Endothelial cell (in vitro differentiated cells): Measurements from ENCODE around the gene CNTROB. TPM values are rescaled to one million over a fixed set of nuclear protein-coding genes. Genes with fewer than 3 reads are reported as not detected.
A peak's percentile ranks its signal among the peaks of the same experiment; 100 is the strongest.

ENCODE experiments used
- DNase-seq: peaks from one replicate; pipeline ENCODE4 v3.0.0; 2021; ENCODE audit warnings: low spot score
- H3K27ac Mint-ChIP-seq: one replicate; pipeline ENCODE4 v1.8.0; 2021; ENCODE audit warnings: mixed read lengths, inconsistent platforms; ENCODE audit not compliant: unreplicated experiment
- H3K27me3 Mint-ChIP-seq: one replicate; pipeline ENCODE4 v1.8.0; 2021; ENCODE audit warnings: mild to moderate bottlenecking, moderate library complexity, mixed read lengths, inconsistent platforms; ENCODE audit not compliant: unreplicated experiment
- H3K36me3 Mint-ChIP-seq: one replicate; pipeline ENCODE4 v1.8.0; 2021; ENCODE audit warnings: mild to moderate bottlenecking, low read depth, mixed read lengths, inconsistent platforms; ENCODE audit not compliant: unreplicated experiment
- H3K4me1 Mint-ChIP-seq: one replicate; pipeline ENCODE4 v1.8.0; 2021; ENCODE audit warnings: mild to moderate bottlenecking, mixed read lengths, inconsistent platforms; ENCODE audit not compliant: unreplicated experiment
- H3K4me3 Mint-ChIP-seq: one replicate; pipeline ENCODE4 v1.8.0; 2021; ENCODE audit warnings: mild to moderate bottlenecking, mixed read lengths, inconsistent platforms; ENCODE audit not compliant: unreplicated experiment
- H3K9me3 Mint-ChIP-seq: one replicate; pipeline ENCODE4 v1.8.0; 2021; ENCODE audit warnings: mixed read lengths, inconsistent platforms; ENCODE audit not compliant: unreplicated experiment
- CTCF ChIP-seq: fragments of 200-600 bp; sonication (generic); IDR thresholded peaks from one replicate; pipeline ENCODE4 v1.5.0; 2021; ENCODE audit warnings: antibody characterized with exemption; ENCODE audit not compliant: unreplicated experiment
- total RNA-seq: library from RNA; stranded (reverse); fragmentation: NEBNext Ultra II Directional; extraction: Animal tissue kit (Norgen Biotek cat#: 25700); gene quantifications from one replicate; pipeline ENCODE4 v1.2.1, GENCODE V29; 2021; ENCODE audit not compliant: unreplicated experiment

CNTROB gene
- total RNA-seq, 1 donor from 2014 or later, result 32.6 TPM

- peaks cover 14% of the 10 kb centered on the region for H3K4me1 Mint-ChIP-seq
- peaks cover 8% of the 10 kb centered on the region for H3K27me3 Mint-ChIP-seq
- no peaks in the 10 kb centered on the region for H3K9me3 Mint-ChIP-seq
- no peak within 1 kb of the TSS for H3K4me3 Mint-ChIP-seq
- peaks cover 19% of the 10 kb centered on the region for H3K36me3 Mint-ChIP-seq
- H3K27ac Mint-ChIP-seq, result no peak within 1 kb of the TSS
- no peak for DNase-seq
- TF ChIP-seq CTCF, result no peak
Observed at GRCh38 chr17:7888184-7888920, 43.7 kb upstream of the CNTROB start, which contains the start of gene CHD3. TSS of gene CHD3 (plus strand) at chr17:7888789. CDS start at chr17:7889001, 212 bp downstream.

- DNase-seq, result peak; percentile 49
- TF ChIP-seq CTCF, result no peak
- Mint-ChIP-seq H3K27me3 (peaks cover 8% of the 10 kb centered on the region), H3K36me3 (peaks cover 28% of the 10 kb centered on the region), H3K27ac (no peak overlapping the region), H3K4me3 (no peak overlapping the region), H3K9me3 (no peaks in the 10 kb centered on the region), H3K4me1 (peaks cover 11% of the 10 kb centered on the region)
Observed at GRCh38 chr17:7889166-7889955, 42.6 kb upstream of the CNTROB start.

GRCh38 chr17:7893187-7893880 is 38.7 kb upstream of the CNTROB start:
- no peak for DNase-seq
- TF ChIP-seq CTCF, result no peak
- H3K27ac Mint-ChIP-seq, result no peak overlapping the region
- no peaks in the 10 kb centered on the region for H3K9me3 Mint-ChIP-seq
- H3K4me1 Mint-ChIP-seq, result peaks cover 9% of the 10 kb centered on the region
- H3K4me3 Mint-ChIP-seq, result no peak overlapping the region
- H3K27me3 Mint-ChIP-seq, result peaks cover 3% of the 10 kb centered on the region
- H3K36me3 Mint-ChIP-seq, result peaks cover 58% of the 10 kb centered on the region

- Mint-ChIP-seq H3K27me3 (peaks cover 3% of the 10 kb centered on the region), H3K9me3 (no peaks in the 10 kb centered on the region), H3K4me1 (peaks cover 9% of the 10 kb centered on the region), H3K36me3 (peaks cover 64% of the 10 kb centered on the region), H3K4me3 (peak overlapping the region; percentile 21), H3K27ac (no peak overlapping the region)
- TF ChIP-seq CTCF, result no peak
- no peak for DNase-seq
Observed at GRCh38 chr17:7894226-7894625, 37.8 kb upstream of the CNTROB start.
